ENCODE measurements around the gene NOSIP. TPM values are rescaled to one million over a fixed set of nuclear protein-coding genes. Genes with fewer than 3 reads are reported as not detected.

Gene NOSIP
- total RNA-seq, 1 experiment from 2014 or later = 66.1 TPM

- intact Hi-C loops (cut with micrococcal nuclease; ENCODE audit: unreplicated experiment) = no loop called here
- BruUV-seq (replicated peaks) = no TSS peak
- no peak overlapping the region for H3K4me3 ChIP-seq (ENCODE audit: low read depth in 2 of 2, low read length in 2 of 2)
- peaks cover 8% of the 10 kb centered on the region for H3K4me1 ChIP-seq (ENCODE audit: control insufficient read depth, insufficient read depth, low read length)
- in situ Hi-C loops (cut with HindIII; ENCODE audit: low pct_unique_long_range_greater_than_20kb, low sequenced_read_pairs) = no loop called here
- CTCF ChIA-PET = no interaction called here
- ATAC-seq (no peak; the same call in 1 of the 2 replicates), DNase-seq (ENCODE audit: low read depth, low spot score) (no peak)
- H3K9me3 ChIP-seq (ENCODE audit: control insufficient read depth, insufficient read depth, low read depth, low read length) = no peaks in the 10 kb centered on the region
- no peak overlapping the region for H3K27ac ChIP-seq (ENCODE audit: low read length)
- TF ChIP-seq REST (IDR thresholded peaks at IDR 0.05; ENCODE audit: insufficient read depth in 1 of 2, low read depth in 2 of 2, low read length in 1 of 2) (no peak), TCF7L2 (IDR thresholded peaks at IDR 0.05; ENCODE audit: low read depth, low read length) (no peak), CTCF (IDR thresholded peaks at IDR 0.05) (no peak), SIN3A (IDR thresholded peaks at IDR 0.05; ENCODE audit: borderline replicate concordance, insufficient read depth, low read depth, low read length) (no peak), POLR2AphosphoS5 (IDR thresholded peaks at IDR 0.05; ENCODE audit: low read depth, low read length) (no peak)
- POLR2A ChIA-PET = no interaction called here
- H3K27me3 ChIP-seq (ENCODE audit: control insufficient read depth, insufficient read depth, low read length) = no peaks in the 10 kb centered on the region
- peaks cover 4% of the 10 kb centered on the region; the same call in 1 of the 2 replicates for H3K36me3 ChIP-seq (ENCODE audit: control insufficient read depth, insufficient read depth, low read length)
Measured at GRCh38 chr19:49589502-49589905, 9.1 kb upstream of the NOSIP start.

- Histone ChIP-seq H3K4me1 (ENCODE audit: control insufficient read depth, insufficient read depth, low read length) (peaks cover 1% of the 10 kb centered on the region), H3K36me3 (ENCODE audit: control insufficient read depth, insufficient read depth, low read length) (peaks cover 4% of the 10 kb centered on the region; the same call in 1 of the 2 replicates), H3K27me3 (ENCODE audit: control insufficient read depth, insufficient read depth, low read length) (no peaks in the 10 kb centered on the region), H3K27ac (ENCODE audit: low read length) (no peak overlapping the region), H3K9me3 (ENCODE audit: control insufficient read depth, insufficient read depth, low read depth, low read length) (no peaks in the 10 kb centered on the region), H3K4me3 (ENCODE audit: low read depth in 2 of 2, low read length in 2 of 2) (no peak overlapping the region)
- TF ChIP-seq REST (IDR thresholded peaks at IDR 0.05; ENCODE audit: insufficient read depth in 1 of 2, low read depth in 2 of 2, low read length in 1 of 2) (no peak), POLR2AphosphoS5 (IDR thresholded peaks at IDR 0.05; ENCODE audit: low read depth, low read length) (no peak), TCF7L2 (IDR thresholded peaks at IDR 0.05; ENCODE audit: low read depth, low read length) (no peak), SIN3A (IDR thresholded peaks at IDR 0.05; ENCODE audit: borderline replicate concordance, insufficient read depth, low read depth, low read length) (no peak), CTCF (IDR thresholded peaks at IDR 0.05) (no peak)
- ChIA-PET POLR2A (no interaction called here), CTCF (no interaction called here)
- DNase-seq (ENCODE audit: low read depth, low spot score) (no peak), ATAC-seq (no peak)
- BruUV-seq (replicated peaks) = no TSS peak
- intact Hi-C loops (cut with micrococcal nuclease; ENCODE audit: unreplicated experiment) = no loop called here
- in situ Hi-C loops (cut with HindIII; ENCODE audit: low pct_unique_long_range_greater_than_20kb, low sequenced_read_pairs) = no loop called here
Measured at GRCh38 chr19:49588365-49589122, 8.2 kb upstream of the NOSIP start.
